GM19438 (cell line): ENCODE data around the gene LCA5L.
"Not testable (repeated sequence)": the region's sequence is repeated elsewhere in the genome, so short reads cannot be mapped to it uniquely, and the experiment has no call there.

Experiments
- ATAC-seq: cut with Tn5 transposase; IDR thresholded peaks from one replicate; pipeline ENCODE4 v1.9.1; 2021; ENCODE audit warnings: low read depth; ENCODE audit not compliant: unreplicated experiment

Gene LCA5L

GRCh38 chr21:39388811-39389155 lies 56.8 kb downstream of the LCA5L start:
- no peak for ATAC-seq

- ATAC-seq: peak; percentile 69
Measured at GRCh38 chr21:39388038-39388810, 57.4 kb downstream of the LCA5L start.

- peak; percentile 50 for ATAC-seq
Measured at GRCh38 chr21:39387461-39388037, 58.0 kb downstream of the LCA5L start.

GRCh38 chr21:39386899-39387298 lies 58.7 kb downstream of the LCA5L start:
- no peak for ATAC-seq

- ATAC-seq: no peak
Measured at GRCh38 chr21:39386194-39386593, 59.4 kb downstream of the LCA5L start.

- ATAC-seq: peak; percentile 39
Measured at GRCh38 chr21:39385299-39386145, 60.1 kb downstream of the LCA5L start.

- ATAC-seq: no peak
Measured at GRCh38 chr21:39384674-39385298, 60.8 kb downstream of the LCA5L start.

GRCh38 chr21:39382096-39382495 lies 63.5 kb downstream of the LCA5L start:
- not testable (repeated sequence) for ATAC-seq

GRCh38 chr21:39381009-39381408 lies 64.6 kb downstream of the LCA5L start:
- no peak for ATAC-seq

- ATAC-seq: peak; percentile 92
Measured at GRCh38 chr21:39379986-39380891, 65.3 kb downstream of the LCA5L start.

- no peak for ATAC-seq
Measured at GRCh38 chr21:39377444-39378050, 68.0 kb downstream of the LCA5L start.

- ATAC-seq: no peak
Measured at GRCh38 chr21:39375446-39375845, 70.1 kb downstream of the LCA5L start.

- no peak for ATAC-seq
Measured at GRCh38 chr21:39374046-39374445, 71.5 kb downstream of the LCA5L start.

GRCh38 chr21:39373634-39374033 lies 71.9 kb downstream of the LCA5L start:
- no peak for ATAC-seq

GRCh38 chr21:39369896-39370288 lies 75.7 kb downstream of the LCA5L start:
- not testable (repeated sequence) for ATAC-seq

- no peak for ATAC-seq
Measured at GRCh38 chr21:39367783-39368182, 77.8 kb downstream of the LCA5L start.

- no peak for ATAC-seq
Measured at GRCh38 chr21:39366563-39366962, 79.0 kb downstream of the LCA5L start.

GRCh38 chr21:39364949-39365348 lies 80.6 kb downstream of the LCA5L start:
- no peak for ATAC-seq
